ENCODE data around the gene TEPSIN.

The TEPSIN gene

GRCh38 chr17:81219476-81220180, 19.2 kb downstream of the TEPSIN start:
- no peak for DNase-seq (ENCODE audit: low spot score)

GRCh38 chr17:81218991-81219390, 19.9 kb downstream of the TEPSIN start:
- DNase-seq (ENCODE audit: low spot score), result no peak

DNA sequence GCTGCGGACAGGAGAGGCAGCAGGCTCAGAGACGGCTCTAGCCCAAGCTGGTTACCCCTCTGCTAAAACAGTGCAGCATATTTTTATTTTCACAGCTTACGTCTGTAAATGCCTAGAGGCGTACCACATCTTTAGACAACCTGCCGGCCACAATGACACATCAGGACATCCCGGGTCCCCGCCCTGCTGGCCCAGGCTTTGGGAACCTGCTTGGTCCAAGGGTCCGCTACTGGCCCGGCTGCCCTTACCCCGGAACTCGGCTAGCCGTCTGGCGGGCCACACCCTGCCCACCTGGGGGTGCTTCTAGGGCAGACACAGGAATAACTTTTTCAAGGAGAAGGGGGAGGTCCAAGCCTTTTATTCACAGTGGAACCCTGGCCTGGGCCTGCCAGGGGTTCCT, 20.4 kb downstream of the TEPSIN start:
- peak; percentile 25 for DNase-seq (ENCODE audit: low spot score)

DNA sequence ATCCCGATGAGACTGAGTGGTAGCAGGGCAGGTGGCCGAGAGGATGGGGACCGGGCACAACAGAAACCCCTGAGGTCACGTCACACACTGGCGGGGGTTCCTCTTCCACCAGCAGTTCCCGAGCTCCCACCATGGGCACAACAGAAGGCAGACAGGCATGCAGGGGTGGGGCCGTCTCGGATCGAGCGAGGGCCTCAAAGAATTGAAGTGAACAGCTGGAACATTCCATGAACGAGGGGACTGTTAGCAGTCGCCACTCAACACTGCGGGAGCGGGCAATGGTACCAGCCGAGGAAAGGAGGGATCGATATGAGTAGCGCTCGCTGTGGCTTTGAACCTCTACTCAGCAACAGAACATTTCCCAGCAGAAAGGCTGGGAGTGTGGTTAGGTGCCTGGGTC, 21.4 kb downstream of the TEPSIN start:
- DNase-seq (ENCODE audit: low spot score), result no peak

DNA sequence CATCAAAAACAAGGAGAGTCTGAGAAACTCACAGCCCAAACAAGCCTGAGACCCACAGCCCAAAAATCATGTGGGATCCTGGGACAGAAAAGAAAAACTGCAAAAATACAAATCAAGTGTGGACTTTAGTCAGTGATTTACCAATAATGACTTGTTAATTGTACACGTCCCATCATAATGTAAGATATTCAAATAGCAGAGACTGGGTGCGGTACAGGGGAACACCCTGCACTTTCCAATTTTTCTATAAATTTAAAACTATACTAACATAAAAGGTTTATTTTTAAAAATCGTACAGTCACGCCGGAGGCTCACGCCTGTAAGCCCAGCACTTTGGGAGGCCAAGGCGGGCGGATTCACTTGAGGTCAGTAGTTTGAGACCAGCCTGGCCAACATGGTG, 24.9 kb downstream of the TEPSIN start:
- no peak for DNase-seq (ENCODE audit: low spot score)

DNA sequence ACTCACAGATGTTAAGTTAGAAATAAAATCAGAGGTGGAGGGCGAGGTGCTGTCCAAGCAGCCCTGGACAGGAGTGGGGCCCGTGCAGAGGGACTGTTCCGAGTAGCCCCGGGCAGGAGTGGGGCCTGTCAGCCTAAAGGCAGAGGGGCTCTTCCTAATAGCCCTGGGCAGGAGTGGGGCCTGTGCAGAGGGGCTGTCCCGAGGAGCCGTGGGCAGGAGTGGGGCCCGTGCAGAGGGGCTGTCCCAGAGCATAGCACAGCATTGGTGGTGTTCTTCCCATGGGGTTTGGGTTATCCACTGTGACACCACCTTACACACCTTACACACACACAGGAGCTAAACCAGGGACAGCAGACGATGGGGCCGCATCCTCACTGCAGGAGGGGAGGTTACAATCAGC, 26.5 kb downstream of the TEPSIN start:
- no peak for DNase-seq (ENCODE audit: low spot score)

GRCh38 chr17:81210868-81211267, 28.0 kb downstream of the TEPSIN start:
- DNase-seq (ENCODE audit: low spot score), result no peak

GRCh38 chr17:81210466-81210865, 28.4 kb downstream of the TEPSIN start:
- DNase-seq (ENCODE audit: low spot score), result no peak

GRCh38 chr17:81209141-81209540, 29.7 kb downstream of the TEPSIN start:
- DNase-seq (ENCODE audit: low spot score), result no peak

- no peak for DNase-seq (ENCODE audit: low spot score)
Observed at GRCh38 chr17:81208651-81209050, 30.2 kb downstream of the TEPSIN start.

DNA sequence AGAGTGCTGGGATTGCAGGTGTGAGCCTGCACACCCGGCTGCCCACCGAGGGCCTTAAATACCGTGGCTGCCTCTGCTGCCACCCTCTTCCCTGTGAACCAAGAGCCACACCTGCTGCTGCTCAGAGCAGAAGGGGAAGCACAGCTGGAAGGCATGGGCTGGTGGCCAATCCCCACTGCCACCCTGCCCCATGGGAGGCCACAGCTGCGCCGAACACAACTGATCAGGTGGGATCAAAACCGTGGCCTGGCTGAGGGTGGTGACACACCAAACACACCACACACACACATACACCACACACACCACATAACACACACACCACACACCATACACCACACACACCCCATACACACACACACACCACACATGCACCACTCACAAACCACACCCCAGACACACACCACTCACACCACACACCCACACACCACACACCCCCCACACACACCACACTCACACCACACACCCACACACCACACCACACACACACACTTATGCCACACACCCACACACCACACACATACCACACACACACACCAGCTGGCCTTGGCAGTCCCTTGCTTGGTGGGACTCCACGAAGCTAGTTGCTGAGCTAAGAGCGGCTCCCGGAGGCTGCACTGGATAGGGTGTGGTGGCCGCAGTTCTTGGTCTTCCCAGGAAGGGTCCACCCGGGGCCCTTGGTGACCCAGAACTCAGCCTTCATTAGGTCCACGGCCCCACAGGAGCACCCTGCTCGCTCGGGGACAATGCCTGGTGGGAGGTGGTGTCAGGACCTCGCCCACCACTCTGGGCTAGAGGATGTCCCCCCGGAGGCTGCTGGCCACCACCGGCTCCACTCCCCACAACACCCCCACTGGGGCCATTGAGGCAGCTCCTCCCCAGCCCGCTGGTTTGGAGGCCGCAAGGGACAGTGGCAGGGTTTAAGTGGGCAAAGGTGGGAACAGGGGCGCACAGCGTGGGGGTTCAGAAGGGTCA, 31.0 kb downstream of the TEPSIN start:
- DNase-seq (ENCODE audit: low spot score), result no peak

DNA sequence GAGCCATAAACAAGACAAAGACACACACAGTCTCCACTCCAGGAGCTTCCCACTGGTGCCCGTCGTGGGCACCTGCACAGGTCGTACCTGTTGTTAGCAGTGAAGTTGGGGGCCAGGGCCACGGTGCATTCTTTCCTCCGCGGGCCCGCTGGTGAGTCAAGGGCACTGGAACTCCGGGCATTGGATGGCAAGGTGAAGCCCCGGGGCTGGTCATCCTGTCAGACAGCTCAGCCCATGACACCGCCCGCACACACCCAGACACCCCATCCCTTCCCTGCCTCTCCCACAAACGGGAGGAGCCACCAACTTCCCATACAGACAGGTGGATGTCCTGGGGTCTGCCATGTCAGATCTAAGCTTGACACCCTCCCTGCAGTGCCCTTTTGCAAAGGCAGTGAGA, 32.2 kb downstream of the TEPSIN start:
- no peak for DNase-seq (ENCODE audit: low spot score)

DNA sequence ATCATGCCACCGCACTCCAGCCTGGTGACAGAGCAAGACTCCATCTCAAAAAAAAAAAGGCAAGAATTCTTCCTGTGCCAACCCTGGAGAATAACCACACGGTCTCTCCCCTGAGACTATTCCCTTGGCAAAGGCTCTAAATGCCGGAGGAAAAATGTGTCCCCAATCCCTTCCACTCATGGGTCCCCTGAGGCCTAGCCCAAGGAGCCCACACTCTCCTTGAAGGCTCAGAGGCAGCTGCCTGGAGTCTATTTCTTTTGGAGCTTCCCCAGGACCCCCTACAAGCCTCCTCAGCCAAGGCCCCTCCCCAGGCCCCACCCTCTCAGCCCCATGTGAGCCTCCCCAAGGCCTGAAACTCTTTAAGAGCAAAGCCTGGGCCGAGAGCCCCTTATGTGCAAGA, 32.7 kb downstream of the TEPSIN start:
- no peak for DNase-seq (ENCODE audit: low spot score)

GRCh38 chr17:81204578-81204977, 34.3 kb downstream of the TEPSIN start:
- DNase-seq (ENCODE audit: low spot score), result no peak

DNA sequence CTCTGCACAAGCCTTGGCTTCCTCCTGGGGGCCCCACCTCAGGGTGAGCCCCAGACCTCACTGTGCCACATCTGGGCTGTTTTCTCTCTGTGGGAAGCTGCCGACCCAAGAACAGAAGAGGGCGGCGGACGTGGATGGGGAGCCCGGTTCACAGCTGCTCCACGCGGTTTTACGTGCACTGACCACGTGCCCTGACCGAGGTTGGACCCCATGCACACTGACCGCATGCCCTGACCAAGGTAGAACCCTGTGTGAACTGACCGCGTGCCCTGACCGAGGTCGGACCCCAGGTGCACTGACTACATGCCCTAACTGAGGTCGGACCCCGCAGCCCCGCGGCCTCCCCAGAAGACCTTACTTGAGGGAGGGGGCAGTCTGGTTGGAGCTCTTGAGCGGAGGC, 35.7 kb downstream of the TEPSIN start:
- no peak for DNase-seq (ENCODE audit: low spot score)

GRCh38 chr17:81202318-81202717, 36.5 kb downstream of the TEPSIN start:
- DNase-seq (ENCODE audit: low spot score), result no peak

- peak; percentile 66 for DNase-seq (ENCODE audit: low spot score)
Observed at GRCh38 chr17:81200695-81201580, 37.9 kb downstream of the TEPSIN start.

- DNase-seq (ENCODE audit: low spot score), result no peak
Observed at GRCh38 chr17:81200201-81200600, 38.7 kb downstream of the TEPSIN start.

- DNase-seq (ENCODE audit: low spot score), result no peak
Observed at GRCh38 chr17:81199482-81199830, 39.4 kb downstream of the TEPSIN start.

DNA sequence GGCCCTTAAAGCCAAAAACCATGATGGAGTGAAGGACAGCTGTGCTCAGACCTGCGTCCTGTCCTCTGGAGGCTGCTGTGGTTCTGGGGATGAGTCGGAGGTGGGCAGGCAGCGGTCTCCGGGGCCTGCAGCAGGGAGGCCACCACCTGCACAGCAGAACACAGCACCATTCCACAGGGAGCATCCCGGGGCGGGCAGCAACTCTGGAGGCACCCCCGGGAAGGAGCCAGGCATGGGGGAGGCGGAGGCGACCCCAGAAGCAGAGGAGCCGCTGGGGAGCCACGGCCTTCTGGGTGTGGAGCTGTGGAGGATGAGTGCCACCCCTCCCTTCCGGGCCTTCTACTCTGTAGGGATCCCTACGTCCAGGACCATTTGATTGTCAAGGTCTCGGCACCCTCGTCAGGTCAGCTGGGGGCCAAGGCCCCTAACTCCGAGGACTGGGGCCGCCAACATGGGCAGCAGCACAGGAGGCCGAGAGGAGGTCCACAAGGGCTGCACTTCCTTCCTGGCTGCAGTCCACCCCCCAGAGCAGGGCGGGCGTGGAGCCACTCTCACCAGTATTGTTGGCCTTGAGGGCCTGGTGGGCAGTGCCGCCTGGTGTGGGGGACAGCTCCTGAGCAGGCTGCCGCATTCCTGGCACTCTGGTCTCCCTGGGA, 39.9 kb downstream of the TEPSIN start:
- no peak for DNase-seq (ENCODE audit: low spot score)

- DNase-seq (ENCODE audit: low spot score), result peak; percentile 64
Observed at GRCh38 chr17:81197831-81198490, 40.9 kb downstream of the TEPSIN start.

All from SW480 (cell line).